Breast epithelium (tissue), 4 donors: ENCODE data around the gene MICA. TPM values are rescaled to one million over a fixed set of nuclear protein-coding genes. Genes with fewer than 3 reads are reported as not detected.
"Not testable (repeated sequence)": the region's sequence is repeated elsewhere in the genome, so short reads cannot be mapped to it uniquely, and the experiment has no call there.

Experiments
- DNase-seq, 2 donors: peaks; one replicate each; pipeline ENCODE4 v3.0.0-alpha.2; 2019; ENCODE audit warnings: low spot score in 2 of 2
- H3K27ac ChIP-seq, 2 donors: fragments of 200-600 bp; sonication (generic) in 1 of 2; one replicate each; pipeline ENCODE4 v1.5.1; 2016 to 2019; ENCODE audit warnings: mild to moderate bottlenecking in 1 of 2
- H3K27me3 ChIP-seq, 2 donors: fragments of 200-600 bp; sonication (generic) in 1 of 2; one replicate each; pipeline versions ENCODE4 v1.5.1 to v1.6.0; 2017 to 2019; ENCODE audit warnings: control low read depth in 1 of 2, mild to moderate bottlenecking in 1 of 2
- H3K36me3 ChIP-seq: fragments of 200-600 bp; one replicate; pipeline ENCODE4 v1.5.1; 2019
- H3K4me1 ChIP-seq, 2 donors: fragments of 200-600 bp; sonication (generic); one replicate each; pipeline ENCODE4 v1.5.1; 2016 to 2019; ENCODE audit warnings: control low read depth in 1 of 2
- H3K4me3 ChIP-seq, 3 donors: fragments of 200-600 bp; sonication (generic); 1 replicate in 2 of 3; 2 replicates in 1 of 3; pipeline ENCODE4 v1.5.1; 2016 to 2019; ENCODE audit warnings: mild to moderate bottlenecking in 3 of 3, moderate library complexity in 2 of 3
- H3K9me3 ChIP-seq, 2 donors: fragments of 200-600 bp; sonication (generic) in 1 of 2; one replicate each; pipeline ENCODE4 v1.5.1; 2016 to 2019; ENCODE audit warnings: control low read depth in 1 of 2
- CTCF ChIP-seq, 3 donors: fragments of 450-650 bp; IDR thresholded peaks; one replicate each; pipeline ENCODE4 v1.5.1; 2016 to 2017; ENCODE audit warnings: antibody characterized with exemption in 3 of 3, mild to moderate bottlenecking in 3 of 3, moderate library complexity in 3 of 3
- POLR2A ChIP-seq: fragments of 450-650 bp; IDR thresholded peaks from one replicate; pipeline ENCODE4 v1.6.1; 2016; ENCODE audit warnings: antibody characterized with exemption, mild to moderate bottlenecking, moderate library complexity
- POLR2AphosphoS5 ChIP-seq, 3 donors: sonication (generic); formaldehyde crosslinking; IDR thresholded peaks; one replicate each; pipeline ENCODE4 v1.6.1; 2017; ENCODE audit warnings: antibody characterized with exemption in 3 of 3
- intact Hi-C: fragments of 100-400 bp; cut with DNase I; formaldehyde crosslinking; loops from one replicate; pipeline ENCODE4 v1.15.1; 2023; ENCODE audit warnings: low total_unique reads
- total RNA-seq, 3 donors: library from RNA; depleted of rRNA; stranded (reverse); fragments of >200 nt; gene quantifications; one replicate each; pipeline ENCODE4 v1.1.0, GENCODE V29; 2016

Gene MICA
- total RNA-seq, 3 donors from 2014 or later: 14.9 to 28.1 (median 23.6) TPM

DNA sequence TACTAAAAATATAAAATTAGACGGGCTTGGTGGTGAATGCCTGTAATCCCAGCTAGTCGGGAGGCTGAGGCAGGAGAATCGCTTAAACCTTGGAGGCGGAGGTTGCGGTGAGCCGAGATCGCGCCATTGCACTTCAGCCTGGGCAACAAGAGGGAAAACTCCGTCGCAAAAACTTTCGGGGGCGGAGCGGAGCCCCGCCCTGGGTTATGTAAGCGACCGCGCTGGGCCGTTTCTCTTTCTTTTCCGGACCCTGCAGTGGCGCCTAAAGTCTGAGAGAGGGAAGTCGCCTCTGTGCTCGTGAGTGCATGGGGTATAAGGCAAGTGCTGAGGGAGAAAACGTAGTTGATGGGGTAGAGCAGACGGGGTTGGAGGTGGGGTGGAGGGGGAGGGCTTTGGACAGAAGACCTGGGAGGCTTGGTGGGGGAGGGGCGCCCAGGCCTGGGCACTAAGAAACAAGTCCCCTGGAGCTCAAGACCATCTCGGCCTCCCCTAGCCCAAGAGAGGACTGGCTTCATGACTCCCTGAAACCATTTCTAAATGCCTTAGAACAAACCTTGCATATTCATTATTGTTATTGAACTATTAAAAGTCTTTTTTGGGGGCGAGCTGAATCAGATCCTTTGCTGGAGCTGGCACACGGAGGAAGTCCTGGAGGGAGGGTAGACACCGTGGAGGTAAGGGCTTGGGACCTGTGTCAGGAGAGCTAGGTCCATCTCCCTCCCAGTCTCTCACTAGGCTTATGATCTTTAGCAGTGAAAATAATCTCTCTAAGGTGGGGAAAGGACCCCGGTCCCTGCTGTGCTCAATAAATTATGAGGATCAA is 2.7 kb upstream of the MICA start:
- Histone ChIP-seq H3K27me3 (no peaks in the 10 kb centered on the region), H3K27ac (peak overlapping the region; percentile 98 to 99), H3K4me1 (peaks cover 4 to 14% of the 10 kb centered on the region in 2 donors), H3K4me3 (peak overlapping the region; percentile 69 to 95 (median 86)), H3K9me3 (no peaks in the 10 kb centered on the region), H3K36me3 (no peaks in the 10 kb centered on the region)
- intact Hi-C loops: loop anchor here (5.0 kb wide), 1 partner anchor 42 kb away; no protein-coding TSS in a partner anchor
- peak in 2 of 3 donors; percentile 4 to 23 for TF ChIP-seq POLR2AphosphoS5 (IDR thresholded peaks at IDR 0.05)
- TF ChIP-seq POLR2A: no peak
- peak; percentile 71 for DNase-seq

DNA sequence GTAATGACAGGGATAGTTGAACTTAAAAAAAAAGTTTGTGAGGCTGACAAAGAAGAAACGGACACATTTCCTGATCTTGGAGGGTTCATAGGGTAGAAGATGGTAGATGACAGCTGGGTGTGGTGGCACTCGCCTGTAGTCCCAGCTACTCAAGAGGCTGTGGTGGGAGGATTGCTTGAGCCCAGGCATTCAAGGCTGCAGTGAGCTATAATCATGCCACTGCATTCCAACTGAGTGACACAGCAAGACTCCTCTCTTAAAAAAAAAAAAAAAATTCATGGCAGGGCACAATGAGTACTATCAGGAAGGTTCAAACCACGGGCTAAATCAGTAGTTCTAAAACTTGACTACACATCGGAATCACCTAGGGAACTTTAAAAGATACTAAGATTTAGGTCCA is 2.0 kb upstream of the MICA start:
- peak overlapping the region; percentile 98 to 99 for H3K27ac ChIP-seq
- peak in 1 of 2 donors; percentile 41 for DNase-seq
- no peak for TF ChIP-seq POLR2AphosphoS5 (IDR thresholded peaks at IDR 0.05)
- no peak for TF ChIP-seq CTCF (IDR thresholded peaks at IDR 0.05)
- TF ChIP-seq POLR2A: no peak
- no peaks in the 10 kb centered on the region for H3K9me3 ChIP-seq
- H3K27me3 ChIP-seq: no peaks in the 10 kb centered on the region
- intact Hi-C loops: loop anchor here (5.0 kb wide), 1 partner anchor 41 kb away; no protein-coding TSS in a partner anchor
- H3K4me1 ChIP-seq: peaks cover 4 to 14% of the 10 kb centered on the region in 2 donors
- H3K36me3 ChIP-seq: no peaks in the 10 kb centered on the region
- peak overlapping the region; percentile 69 to 95 (median 86) for H3K4me3 ChIP-seq

GRCh38 chr6:31402324-31403282 is 792 bp upstream of the MICA start:
- Histone ChIP-seq H3K9me3 (no peaks in the 10 kb centered on the region), H3K36me3 (no peaks in the 10 kb centered on the region), H3K4me1 (peaks cover 4 to 9% of the 10 kb centered on the region in 2 donors), H3K27me3 (no peaks in the 10 kb centered on the region), H3K27ac (peak overlapping the region; percentile 89 to 98), H3K4me3 (peak overlapping the region; percentile 54 to 81 (median 73))
- DNase-seq: peak in 1 of 2 donors; percentile 30
- intact Hi-C loops: loop anchor here (5.0 kb wide), 1 partner anchor 40 kb away; no protein-coding TSS in a partner anchor
- TF ChIP-seq POLR2A: no peak
- no peak for TF ChIP-seq POLR2AphosphoS5 (IDR thresholded peaks at IDR 0.05)
- no peak for TF ChIP-seq CTCF (IDR thresholded peaks at IDR 0.05)

DNA sequence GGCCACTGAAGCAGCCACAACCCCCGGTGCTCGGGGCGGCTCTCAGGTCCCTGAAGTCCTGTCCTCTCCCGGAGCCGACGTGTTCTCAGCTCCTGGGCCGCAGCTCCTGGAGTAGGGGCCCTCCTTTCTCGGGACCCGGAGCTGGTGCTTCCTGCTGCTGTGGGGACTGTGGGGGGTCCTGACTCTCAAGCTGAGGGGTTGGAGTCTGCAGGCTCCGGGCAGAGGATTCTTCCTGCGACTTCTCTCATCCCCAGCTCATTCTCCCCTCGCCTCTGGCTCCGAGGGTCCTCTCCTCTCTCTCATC is 618 bp downstream of the MICA start:
- intact Hi-C loops: loop anchor here (5.0 kb wide), 1 partner anchor 38 kb away; no protein-coding TSS in a partner anchor
- H3K27me3 ChIP-seq, DNase-seq, H3K36me3 ChIP-seq, H3K9me3 ChIP-seq, H3K4me1 ChIP-seq: not testable (repeated sequence)
- peak overlapping the region; percentile 54 to 81 (median 73) for H3K4me3 ChIP-seq
- H3K27ac ChIP-seq: peak overlapping the region; percentile 89 to 98

DNA sequence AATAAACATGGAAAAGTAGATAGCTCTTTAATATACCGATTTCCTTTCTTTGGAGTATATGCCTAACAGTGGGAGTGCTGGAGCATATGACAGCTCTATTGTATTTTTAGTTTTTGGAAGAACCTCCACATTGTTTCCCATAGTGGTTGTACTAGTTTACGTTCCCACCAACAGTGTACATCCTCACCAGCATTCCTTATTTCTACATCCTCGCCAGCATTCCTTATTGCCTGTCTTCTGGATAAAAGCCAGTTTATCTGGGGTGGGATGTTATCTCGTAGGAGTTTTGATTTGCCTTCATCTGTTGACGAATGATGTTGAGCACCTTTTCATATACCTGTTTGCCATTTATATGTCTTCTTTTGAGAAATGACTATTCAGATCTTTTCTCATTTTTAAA is 2.6 kb downstream of the MICA start:
- H3K27ac ChIP-seq: no peak overlapping the region
- no peak overlapping the region for H3K4me3 ChIP-seq
- intact Hi-C loops: no loop called here
- DNase-seq: no peak
- peaks cover 4 to 9% of the 10 kb centered on the region in 2 donors for H3K4me1 ChIP-seq
- H3K27me3 ChIP-seq: no peaks in the 10 kb centered on the region
- TF ChIP-seq POLR2AphosphoS5 (IDR thresholded peaks at IDR 0.05): no peak
- no peak for TF ChIP-seq CTCF (IDR thresholded peaks at IDR 0.05)
- TF ChIP-seq POLR2A: no peak
- H3K9me3 ChIP-seq: no peaks in the 10 kb centered on the region
- no peaks in the 10 kb centered on the region for H3K36me3 ChIP-seq
